ENCODE measurements around the gene TMPO. TPM values are rescaled to one million over a fixed set of nuclear protein-coding genes. Genes with fewer than 3 reads are reported as not detected.

TMPO gene
- 40.2 and 69.5 TPM in 2 replicates for total RNA-seq

GRCh38 chr12:98515287-98516110 is at the start of gene TMPO:
TSS of gene TMPO (plus strand) at chr12:98515590. CDS start at chr12:98515868, 278 bp downstream.

GRCh38 chr12:98593351-98594049 is 78.1 kb downstream of the TMPO start, which contains the start of gene SLC25A3:
TSS of gene SLC25A3 (plus strand) at chr12:98593686. CDS start at chr12:98593979, 293 bp downstream.

Other genes starting within 250 kb of the TMPO start
- 480 and 587 TPM in 2 replicates for gene SLC25A3, start 78.1 kb downstream of the TMPO start, total RNA-seq
- gene IKBIP, start 129.2 kb downstream of the TMPO start, total RNA-seq: 20.7 and 26.6 TPM in 2 replicates
- 18.2 and 28.4 TPM in 2 replicates for gene APAF1, start 129.7 kb downstream of the TMPO start, total RNA-seq